GM12892 (cell line): ENCODE results near the gene GLP1R.

Experiments
- POLR2AphosphoS5 ChIP-seq: IDR thresholded peaks from 2 replicates; pipeline ENCODE4 v1.6.1; 2011; ENCODE audit warnings: low read depth, low read length, control low read depth
- TAF1 ChIP-seq: IDR thresholded peaks from 2 replicates; pipeline ENCODE4 v1.6.1; 2011; ENCODE audit warnings: low read depth, mild to moderate bottlenecking, control low read depth, low read length, borderline replicate concordance

GRCh38 chr6:39060467-39061160 is 12.0 kb downstream of the GLP1R start:
- TF ChIP-seq TAF1, result no peak
- TF ChIP-seq POLR2AphosphoS5, result no peak
